ENCODE results near the gene LNPEP.

- TF ChIP-seq CTCF (IDR thresholded peaks at IDR 0.05) (no peak), EZH2 (IDR thresholded peaks at IDR 0.05; ENCODE audit: borderline replicate concordance, insufficient read depth, low read depth, low read length, poor library complexity, severe bottlenecking) (no peak)
Observed at GRCh38 chr5:96958977-96959376, 23.1 kb downstream of the LNPEP start.

Data from B cell (primary cell).